Measurements from ENCODE around the gene VAT1L.

The VAT1L gene

DNA sequence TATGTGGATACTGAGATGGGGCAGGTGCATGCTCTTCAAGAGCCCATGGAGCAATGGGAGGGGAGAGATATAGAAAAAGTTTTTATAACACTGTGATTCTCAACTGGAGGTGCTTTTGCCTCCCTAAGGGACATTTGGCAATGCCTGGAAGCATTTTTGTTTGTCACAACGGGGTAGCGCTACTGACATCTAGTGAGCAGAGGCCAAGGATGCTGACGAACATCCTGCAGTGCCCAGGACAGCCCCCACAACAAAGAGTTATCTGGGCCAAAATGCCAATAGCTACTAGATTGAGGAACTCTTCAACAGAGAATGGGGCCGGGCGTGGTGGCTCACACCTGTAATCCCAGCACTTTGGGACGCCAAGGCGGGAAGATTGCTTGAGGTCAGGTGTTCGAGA is 166.8 kb downstream of the VAT1L start:
- Mint-ChIP-seq H3K27ac (no peak overlapping the region), H3K27me3 (peaks cover 7% of the 10 kb centered on the region), H3K4me1 (no peaks in the 10 kb centered on the region), H3K4me3 (no peak overlapping the region), H3K9me3 (no peaks in the 10 kb centered on the region)
- ATAC-seq (no peak), DNase-seq (no peak)

DNA sequence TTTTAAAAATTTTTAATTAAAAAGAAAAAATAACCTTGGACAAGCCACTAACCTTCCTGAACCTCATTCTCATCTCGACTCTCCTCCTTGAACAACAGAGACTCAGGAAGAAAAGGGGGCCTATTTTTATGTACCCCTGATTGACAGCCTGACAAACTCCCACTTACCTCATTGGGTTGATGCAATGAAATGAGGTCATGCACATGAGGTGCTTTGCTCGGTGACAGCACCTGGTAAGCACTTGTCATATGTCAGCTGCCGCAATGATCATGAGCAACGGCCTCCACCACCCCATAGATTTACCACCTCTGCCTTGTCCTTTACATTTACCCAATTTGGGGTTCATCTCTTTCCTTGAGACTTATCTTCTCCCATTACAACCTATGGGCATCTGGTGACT is 167.9 kb downstream of the VAT1L start:
- DNase-seq (no peak), ATAC-seq (no peak)
- no peaks in the 10 kb centered on the region for H3K9me3 Mint-ChIP-seq
- H3K4me3 Mint-ChIP-seq = no peak overlapping the region
- no peaks in the 10 kb centered on the region for H3K4me1 Mint-ChIP-seq
- no peak overlapping the region for H3K27ac Mint-ChIP-seq
- peaks cover 8% of the 10 kb centered on the region for H3K27me3 Mint-ChIP-seq

DNA sequence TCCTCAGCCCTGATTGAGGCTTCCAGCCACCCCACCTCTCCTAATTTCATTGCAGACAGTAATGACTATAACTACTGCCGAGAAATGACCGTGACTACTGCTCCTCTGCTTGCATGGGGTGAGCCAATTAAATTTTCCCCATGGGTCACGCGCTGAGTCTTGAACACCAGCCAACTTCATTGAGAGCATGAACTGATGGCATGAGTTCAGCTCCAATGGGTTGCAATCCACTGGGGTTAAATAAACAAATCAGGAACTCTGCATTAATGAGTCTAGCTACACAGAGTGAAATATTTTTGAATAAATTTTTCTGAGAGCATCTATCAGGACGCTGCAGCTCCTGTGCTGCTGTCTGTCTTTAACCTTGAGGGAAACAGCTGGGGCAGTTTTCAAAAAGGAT is 172.4 kb downstream of the VAT1L start:
- Mint-ChIP-seq H3K27ac (no peak overlapping the region), H3K27me3 (peaks cover 36% of the 10 kb centered on the region), H3K4me3 (no peak overlapping the region), H3K4me1 (no peaks in the 10 kb centered on the region), H3K9me3 (no peaks in the 10 kb centered on the region)
- DNase-seq (no peak), ATAC-seq (no peak)

DNA sequence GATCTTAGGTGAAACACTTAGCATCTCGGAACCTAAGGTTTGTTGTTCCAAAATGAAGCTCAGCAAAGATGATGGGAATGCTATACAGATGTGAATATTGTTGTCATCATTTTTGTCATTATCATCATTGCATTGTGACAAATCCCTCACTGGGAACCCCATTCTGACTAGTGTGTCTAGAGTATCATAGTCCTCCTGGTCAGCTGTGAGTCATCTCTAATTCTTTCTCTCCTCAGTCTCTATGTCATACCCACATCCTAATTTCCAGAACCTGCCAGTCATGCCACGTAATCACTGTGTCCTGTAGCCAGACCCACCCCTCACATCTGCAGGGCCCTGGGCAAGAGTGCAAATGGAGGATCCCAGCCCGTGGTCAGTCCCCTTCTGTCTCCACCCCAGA is 173.4 kb downstream of the VAT1L start:
- ATAC-seq = no peak
- Mint-ChIP-seq H3K4me3 (no peak overlapping the region), H3K4me1 (no peaks in the 10 kb centered on the region), H3K27me3 (peaks cover 36% of the 10 kb centered on the region), H3K27ac (no peak overlapping the region), H3K9me3 (no peaks in the 10 kb centered on the region)
- DNase-seq = no peak

DNA sequence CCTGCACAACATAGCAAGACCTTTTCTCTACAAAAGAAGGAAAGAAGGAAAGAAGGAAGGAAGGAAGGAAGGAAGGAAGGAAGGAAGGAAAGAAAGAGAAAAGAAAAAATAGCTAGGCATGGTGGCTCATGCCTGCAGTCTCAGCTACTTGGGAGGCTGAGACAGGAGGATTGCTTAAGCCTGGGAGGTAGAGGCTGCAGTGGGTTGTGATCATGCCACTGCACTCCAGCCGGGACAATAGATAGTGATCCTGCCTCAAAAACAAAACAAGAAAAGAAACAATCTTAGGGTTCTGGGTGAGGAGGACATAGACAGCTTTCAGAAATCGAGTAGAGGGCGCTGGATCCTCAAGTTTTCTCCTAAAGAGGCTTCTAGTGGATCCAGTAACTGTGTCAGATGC is 174.3 kb downstream of the VAT1L start:
- Mint-ChIP-seq H3K4me3 (no peak overlapping the region), H3K4me1 (no peaks in the 10 kb centered on the region), H3K9me3 (no peaks in the 10 kb centered on the region), H3K27me3 (peaks cover 36% of the 10 kb centered on the region), H3K27ac (no peak overlapping the region)
- no peak for ATAC-seq
- DNase-seq = no peak

DNA sequence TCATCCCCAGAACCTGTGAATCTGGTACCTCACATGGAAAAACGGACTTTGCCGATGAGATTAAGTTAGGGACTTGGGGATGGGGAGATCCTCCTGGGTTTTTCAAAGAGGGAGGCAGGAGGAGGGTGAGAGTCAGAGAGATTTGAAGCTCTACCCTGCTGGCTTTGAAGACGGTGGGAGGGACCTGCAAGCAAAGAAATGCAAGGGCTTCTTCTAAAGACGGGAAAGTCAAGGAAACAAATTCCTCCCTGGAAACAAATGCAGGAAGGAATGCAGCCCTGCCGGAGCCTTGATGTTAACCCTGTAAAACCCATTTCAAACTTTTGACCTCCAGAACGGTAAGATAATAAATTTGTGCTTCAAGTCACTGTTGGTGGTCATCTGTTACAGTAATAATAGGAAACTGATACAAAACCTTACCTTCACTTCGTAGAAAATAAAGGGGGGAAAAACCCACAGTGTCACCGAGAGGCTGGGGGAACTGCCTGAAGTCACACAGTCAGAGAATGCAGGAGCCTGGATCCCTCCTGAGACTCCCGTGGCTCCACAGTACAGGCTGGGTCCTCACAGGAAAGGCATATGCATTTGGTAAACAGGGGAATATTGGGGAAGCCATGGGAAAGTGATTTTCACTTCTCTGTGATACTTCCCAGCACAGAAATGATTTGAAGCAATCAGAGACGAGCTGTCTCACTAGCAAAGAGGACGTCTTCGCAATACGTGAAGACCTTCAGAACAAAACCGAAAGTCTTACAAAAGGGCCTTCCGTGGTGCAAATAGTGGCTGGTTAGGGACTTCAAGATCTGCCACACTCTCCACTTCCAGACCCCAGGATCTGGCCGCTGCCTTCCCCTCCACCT is 175.1 kb downstream of the VAT1L start:
- Mint-ChIP-seq H3K27ac (no peak overlapping the region), H3K9me3 (no peaks in the 10 kb centered on the region)

DNA sequence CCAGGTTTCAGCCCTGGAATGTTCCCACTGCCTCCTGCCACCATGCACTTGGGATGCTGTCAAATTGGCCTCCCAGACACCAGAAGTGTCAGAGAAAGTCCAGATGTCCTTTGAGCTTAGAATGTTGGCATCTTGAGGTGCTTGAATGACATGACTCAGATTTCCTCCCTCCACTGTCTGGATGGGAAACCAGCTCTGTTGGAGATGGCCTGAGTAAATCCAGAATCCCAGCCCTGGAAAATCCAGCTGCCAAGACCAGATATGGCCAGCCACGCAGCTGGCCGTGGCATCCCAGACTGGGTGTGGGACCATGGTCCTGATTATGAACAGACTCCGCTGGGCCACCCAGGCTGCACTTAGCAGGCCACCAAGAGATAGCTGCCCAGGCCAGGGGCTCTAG is 177.0 kb downstream of the VAT1L start:
- no peak for ATAC-seq
- Mint-ChIP-seq H3K27me3 (peaks cover 28% of the 10 kb centered on the region), H3K4me3 (no peak overlapping the region)

More for the DNA sequence above, 175.1 kb downstream of the VAT1L start:
- no peak for DNase-seq
- no peak for ATAC-seq
- peaks cover 36% of the 10 kb centered on the region for H3K27me3 Mint-ChIP-seq
- H3K4me1 Mint-ChIP-seq = no peaks in the 10 kb centered on the region
- H3K4me3 Mint-ChIP-seq = peak overlapping the region in 1 of 2 donors; percentile 34

DNA sequence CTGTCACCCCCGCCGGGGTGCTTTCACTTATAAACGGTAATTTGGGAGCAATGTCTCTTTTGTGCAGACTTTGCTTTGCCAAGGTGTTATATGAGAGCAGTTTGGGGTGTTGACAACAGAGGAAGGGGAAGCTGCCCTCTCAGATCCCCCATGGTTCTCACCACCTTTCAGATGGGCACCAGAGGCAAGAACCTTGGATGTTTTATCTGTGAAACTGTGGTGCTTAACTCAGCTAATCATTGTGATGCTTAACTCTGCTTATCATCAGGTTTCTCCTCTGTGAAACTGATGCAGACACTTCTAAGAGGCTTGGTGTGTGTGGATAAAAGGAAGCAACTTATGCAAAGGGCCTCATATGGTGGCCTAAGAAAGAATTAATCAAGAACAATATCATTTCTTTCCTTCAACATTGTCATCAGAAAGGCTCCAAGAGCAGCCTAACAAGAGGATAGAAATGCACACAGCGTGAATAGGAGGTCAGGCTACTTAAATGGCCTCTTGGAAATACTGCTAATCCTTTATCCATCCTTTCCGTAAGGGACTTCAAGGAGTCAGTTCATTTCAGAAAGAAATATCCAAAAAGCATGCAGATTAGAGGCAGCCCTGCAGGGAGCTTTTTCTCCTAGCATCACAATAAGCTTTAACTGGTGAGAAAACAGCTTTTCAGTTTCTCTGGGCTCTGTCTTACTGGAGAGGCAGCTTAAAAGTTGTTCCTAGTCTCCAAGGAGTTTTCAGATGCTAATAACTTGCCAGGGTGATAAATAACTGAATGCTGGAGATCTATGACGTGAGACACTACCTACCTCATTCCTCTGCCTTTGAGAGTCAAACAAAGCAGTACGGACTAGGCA is 178.9 kb downstream of the VAT1L start:
- Mint-ChIP-seq H3K27me3 (peaks cover 33% of the 10 kb centered on the region), H3K4me1 (no peaks in the 10 kb centered on the region), H3K9me3 (no peaks in the 10 kb centered on the region), H3K27ac (no peak overlapping the region), H3K4me3 (no peak overlapping the region)
- ATAC-seq (no peak), DNase-seq (no peak)

More for the DNA sequence above, 177.0 kb downstream of the VAT1L start:
- Mint-ChIP-seq H3K9me3 (no peaks in the 10 kb centered on the region), H3K27ac (no peak overlapping the region), H3K4me1 (no peaks in the 10 kb centered on the region)
- no peak for DNase-seq

DNA sequence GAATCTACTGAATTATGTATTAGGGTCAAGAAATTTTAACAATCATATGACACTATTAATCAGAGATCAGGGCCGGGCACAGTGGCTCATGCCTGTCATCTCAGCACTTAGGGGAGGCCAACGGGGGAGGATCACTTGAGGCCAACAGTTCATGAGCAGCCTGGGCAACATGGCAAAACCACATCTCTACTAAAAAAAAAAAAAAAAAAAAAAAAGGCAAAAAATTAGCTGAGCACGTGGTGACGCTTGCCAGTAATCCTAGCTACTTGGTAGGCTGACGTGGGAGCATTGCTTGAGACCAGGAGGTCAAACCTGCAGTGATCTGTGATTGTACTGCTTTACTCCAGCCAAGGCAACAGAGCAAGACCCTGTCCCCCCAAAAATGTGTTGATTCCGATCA is 181.5 kb downstream of the VAT1L start:
- no peak for ATAC-seq
- H3K4me3 Mint-ChIP-seq = no peak overlapping the region

DNA sequence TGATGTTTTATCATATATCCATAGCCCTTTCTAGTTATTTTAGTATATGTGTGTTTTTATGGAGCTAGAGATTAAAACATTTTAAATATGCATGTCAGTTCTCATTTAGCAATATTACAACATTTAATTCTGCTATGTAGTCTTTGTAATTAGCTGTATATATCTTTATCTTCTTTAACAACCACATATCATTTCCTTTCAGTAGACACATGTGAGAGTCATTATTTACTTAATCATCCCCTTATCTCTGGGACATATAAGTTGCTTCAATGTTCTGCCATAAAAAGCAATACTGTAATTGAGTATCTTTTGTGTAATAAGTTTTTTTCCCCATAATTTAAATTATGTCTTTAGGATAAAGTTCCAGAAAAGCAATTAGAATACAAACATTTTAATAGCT is 182.0 kb downstream of the VAT1L start:
- H3K4me3 Mint-ChIP-seq = no peak overlapping the region
- H3K4me1 Mint-ChIP-seq = no peaks in the 10 kb centered on the region
- H3K9me3 Mint-ChIP-seq = no peaks in the 10 kb centered on the region
- ATAC-seq (no peak), DNase-seq (no peak)
- no peak overlapping the region for H3K27ac Mint-ChIP-seq
- H3K27me3 Mint-ChIP-seq = peaks cover 7% of the 10 kb centered on the region

More for the DNA sequence above, 181.5 kb downstream of the VAT1L start:
- Mint-ChIP-seq H3K9me3 (no peaks in the 10 kb centered on the region), H3K27me3 (peaks cover 9% of the 10 kb centered on the region), H3K27ac (no peak overlapping the region), H3K4me1 (no peaks in the 10 kb centered on the region)
- DNase-seq = no peak

DNA sequence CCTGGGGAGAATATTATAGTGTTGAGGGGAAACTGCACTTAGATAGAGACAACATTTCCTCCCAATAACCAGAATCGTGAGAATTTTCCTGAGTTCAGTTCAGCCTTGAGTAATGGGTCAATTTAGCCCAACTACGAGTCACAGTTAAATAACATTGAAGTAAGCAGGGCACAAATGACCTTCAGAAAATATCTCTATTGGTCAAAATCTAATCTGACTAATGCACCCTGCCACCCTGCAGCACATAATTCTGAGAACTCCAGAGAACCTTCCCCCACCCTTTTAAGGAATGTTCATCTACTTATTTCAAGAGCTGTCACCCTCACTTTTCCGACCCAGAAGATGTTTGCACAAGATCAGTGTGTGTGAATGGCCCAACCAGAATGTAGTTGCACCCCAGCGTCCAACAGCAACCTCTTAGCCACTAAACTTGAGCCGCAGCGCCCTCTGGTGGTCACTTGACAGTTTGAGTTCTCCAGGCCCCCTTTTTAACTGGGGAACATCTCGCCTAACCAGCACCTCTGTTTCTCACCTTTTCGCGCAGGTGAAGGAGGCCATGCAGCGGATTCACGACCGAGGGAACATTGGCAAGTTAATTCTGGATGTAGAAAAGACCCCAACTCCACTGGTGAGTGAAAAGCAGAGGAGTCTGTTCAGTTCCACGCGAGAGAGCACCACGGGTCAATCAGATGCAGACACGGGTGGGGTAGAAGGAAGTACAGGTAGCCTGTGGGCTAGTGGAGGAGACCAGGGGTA is 183.1 kb downstream of the VAT1L start:
- H3K27ac Mint-ChIP-seq = no peak overlapping the region
- no peak overlapping the region for H3K4me3 Mint-ChIP-seq
- ATAC-seq (peak; percentile 74), DNase-seq (peak; percentile 59 to 62)
- no peaks in the 10 kb centered on the region for H3K9me3 Mint-ChIP-seq
- peaks cover 7% of the 10 kb centered on the region for H3K27me3 Mint-ChIP-seq
- no peaks in the 10 kb centered on the region for H3K4me1 Mint-ChIP-seq

DNA sequence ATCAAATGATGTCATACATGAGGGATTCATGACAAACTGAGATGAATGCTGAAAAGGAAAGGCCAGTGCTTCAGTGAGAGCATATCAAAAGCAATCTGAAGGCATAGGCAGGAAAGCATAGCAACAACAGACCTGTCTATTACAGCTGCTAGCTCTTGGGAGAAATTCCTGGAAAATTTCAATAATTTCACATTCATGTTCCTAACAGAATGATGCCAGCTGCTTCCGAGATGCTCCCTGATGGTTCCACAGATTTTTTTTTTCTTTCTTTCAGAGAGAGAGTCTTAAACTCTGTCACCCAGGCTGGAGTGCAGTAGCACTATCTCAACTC is 183.7 kb downstream of the VAT1L start:
- no peaks in the 10 kb centered on the region for H3K4me1 Mint-ChIP-seq
- peaks cover 7% of the 10 kb centered on the region for H3K27me3 Mint-ChIP-seq
- ATAC-seq (no peak), DNase-seq (no peak)
- H3K27ac Mint-ChIP-seq = no peak overlapping the region
- no peaks in the 10 kb centered on the region for H3K9me3 Mint-ChIP-seq
- H3K4me3 Mint-ChIP-seq = no peak overlapping the region

DNA sequence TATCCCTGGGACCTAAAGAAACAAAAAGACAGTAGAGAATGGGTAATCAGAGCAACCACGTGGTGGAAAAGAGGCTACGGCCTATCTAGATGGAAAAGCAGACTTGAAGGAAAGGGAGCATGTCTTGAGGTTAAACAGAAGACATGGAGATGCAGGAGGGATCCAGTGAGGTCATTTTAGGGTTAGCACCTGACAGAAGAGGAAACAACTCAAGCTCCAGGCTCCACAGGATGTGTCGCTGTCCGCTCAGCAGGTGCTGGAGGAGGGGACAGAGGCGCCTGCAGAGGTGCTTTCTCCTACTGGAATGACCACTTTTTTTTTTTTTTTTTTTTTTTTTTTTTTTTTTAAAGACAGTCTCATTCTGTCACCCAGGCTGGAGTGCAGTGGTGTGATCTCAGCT is 186.5 kb downstream of the VAT1L start:
- ATAC-seq = no peak
- Mint-ChIP-seq H3K4me3 (no peak overlapping the region), H3K27ac (no peak overlapping the region), H3K4me1 (no peaks in the 10 kb centered on the region), H3K27me3 (peaks cover 7% of the 10 kb centered on the region), H3K9me3 (no peaks in the 10 kb centered on the region)
- no peak for DNase-seq

DNA sequence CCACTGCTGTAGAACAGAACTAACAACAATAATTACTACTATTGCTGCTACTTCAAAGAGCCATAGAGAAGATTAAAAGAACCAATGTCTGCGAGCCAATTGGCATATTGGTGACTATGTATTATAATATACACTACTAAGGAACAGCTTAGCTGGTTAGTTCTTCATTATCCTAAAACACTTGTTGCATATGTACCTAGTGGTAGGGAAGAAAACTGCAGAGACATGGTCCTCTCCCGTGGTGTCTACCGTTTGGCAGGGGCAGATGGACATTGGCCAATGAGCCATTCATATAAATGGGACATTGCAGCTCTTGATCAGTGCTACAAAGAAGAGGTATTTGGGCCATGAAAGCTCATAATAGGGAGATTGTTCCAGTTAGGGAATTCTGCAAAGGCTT is 187.6 kb downstream of the VAT1L start:
- H3K4me1 Mint-ChIP-seq = no peaks in the 10 kb centered on the region
- ATAC-seq (no peak), DNase-seq (no peak)
- peak overlapping the region in 1 of 2 donors; percentile 12 for H3K27ac Mint-ChIP-seq
- no peaks in the 10 kb centered on the region for H3K9me3 Mint-ChIP-seq
- H3K4me3 Mint-ChIP-seq = no peak overlapping the region
- peaks cover 7% of the 10 kb centered on the region for H3K27me3 Mint-ChIP-seq

DNA sequence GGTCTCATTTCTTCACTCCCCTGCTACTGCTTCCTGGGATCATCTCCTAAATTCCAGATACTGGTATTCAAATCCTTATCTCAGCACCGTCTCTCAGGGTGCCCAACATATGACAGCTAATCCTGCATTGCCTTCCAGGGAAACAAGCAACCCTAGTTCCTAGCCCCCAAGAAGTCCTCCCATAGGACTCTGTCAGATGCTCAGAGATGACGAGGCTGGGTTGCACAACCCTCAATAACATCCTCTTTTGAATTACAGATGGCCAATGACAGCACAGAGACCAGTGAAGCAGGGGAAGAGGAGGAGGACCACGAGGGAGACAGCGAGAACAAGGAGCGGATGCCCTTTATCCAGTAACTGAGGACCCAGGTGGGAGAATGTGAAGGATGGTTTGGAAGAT is 189.0 kb downstream of the VAT1L start:
- H3K27me3 Mint-ChIP-seq = peaks cover 5% of the 10 kb centered on the region
- H3K4me1 Mint-ChIP-seq = no peaks in the 10 kb centered on the region
- ATAC-seq (no peak), DNase-seq (no peak)
- no peak overlapping the region for H3K27ac Mint-ChIP-seq
- H3K9me3 Mint-ChIP-seq = no peaks in the 10 kb centered on the region
- H3K4me3 Mint-ChIP-seq = no peak overlapping the region

DNA sequence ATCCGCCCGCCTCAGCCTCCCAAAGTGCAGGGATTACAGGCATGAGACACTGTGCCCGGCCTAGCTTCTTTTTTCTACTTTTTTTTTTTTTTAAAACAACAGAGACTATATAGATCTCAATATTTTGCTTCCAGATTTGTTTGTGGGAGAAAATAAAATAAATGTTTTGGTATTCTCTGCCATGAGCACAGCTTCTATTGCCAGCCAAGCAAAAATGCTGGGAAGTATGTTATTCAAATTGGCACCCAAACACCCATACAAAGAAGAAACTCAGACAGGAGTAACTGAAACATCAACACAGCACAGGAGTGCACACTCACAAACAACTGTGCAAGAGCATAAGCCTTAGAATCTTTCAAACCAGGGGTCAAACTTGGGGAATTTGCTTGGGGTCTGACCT is 196.7 kb downstream of the VAT1L start:
- Mint-ChIP-seq H3K27me3 (peaks cover 33% of the 10 kb centered on the region), H3K4me3 (no peak overlapping the region), H3K27ac (no peak overlapping the region), H3K4me1 (no peaks in the 10 kb centered on the region), H3K9me3 (no peaks in the 10 kb centered on the region)
- DNase-seq (no peak), ATAC-seq (no peak)

Data from stimulated activated naive CD8-positive, alpha-beta T cell treated with anti-CD3 and anti-CD28 coated beads, Interleukin-15, amount 100 ng/mL, for 72 hours (primary cell).